CD4-positive, CD25-positive, alpha-beta regulatory T cell (primary cell): ENCODE data around the gene DOK1. TPM values are rescaled to one million over a fixed set of nuclear protein-coding genes. Genes with fewer than 3 reads are reported as not detected.
"Not testable (repeated sequence)": the region's sequence is repeated elsewhere in the genome, so short reads cannot be mapped to it uniquely, and the experiment has no call there.

Source experiments
- ATAC-seq, 2 donors: fragments of 150-1000 bp; cut with Tn5 transposase; one replicate each; pipeline ENCODE4 v1.10.0; 2021; ENCODE audit warnings: low read depth in 2 of 2, moderate number of reproducible peaks in 2 of 2, moderate library complexity in 1 of 2
- DNase-seq, 3 donors: peaks; one replicate each; pipeline versions ENCODE4 v3.0.0 to v3.0.0-alpha.2; 2012 to 2022; ENCODE audit warnings: mixed read lengths in 1 of 3
- H3K27ac ChIP-seq: one replicate; pipeline ENCODE4 v1.7.0; 2013; ENCODE audit warnings: mild to moderate bottlenecking, low read length; ENCODE audit not compliant: insufficient read depth, poor library complexity, severe bottlenecking
- H3K27me3 ChIP-seq: one replicate; pipeline ENCODE4 v1.7.0; 2013; ENCODE audit warnings: low read length; ENCODE audit not compliant: control insufficient read depth, insufficient read depth
- H3K36me3 ChIP-seq: one replicate; pipeline ENCODE4 v1.7.0; 2013; ENCODE audit warnings: mild to moderate bottlenecking, low read length, moderate library complexity; ENCODE audit not compliant: control insufficient read depth, insufficient read depth
- H3K4me1 ChIP-seq: 2 replicates; pipeline ENCODE4 v1.7.0; 2013; ENCODE audit warnings: mild to moderate bottlenecking, low read length; ENCODE audit not compliant: insufficient read depth, control insufficient read depth, poor library complexity, severe bottlenecking
- H3K4me3 ChIP-seq: one replicate; pipeline ENCODE4 v1.7.0; 2013; ENCODE audit warnings: low read depth, mild to moderate bottlenecking, low read length, moderate library complexity
- H3K9me3 ChIP-seq, 2 experiments: 1 replicate in 1 of 2; 2 replicates in 1 of 2; pipeline ENCODE4 v1.7.0; 2013; ENCODE audit warnings: low read length in 2 of 2, mild to moderate bottlenecking in 1 of 2, moderate library complexity in 1 of 2; ENCODE audit not compliant: control insufficient read depth in 2 of 2
- H3K27ac Mint-ChIP-seq, 3 donors: one replicate each; pipeline ENCODE4 v1.8.0; 2020 to 2022; ENCODE audit warnings: mild to moderate bottlenecking in 3 of 3, mixed read lengths in 3 of 3, moderate library complexity in 2 of 3
- H3K27me3 Mint-ChIP-seq: one replicate; pipeline ENCODE4 v1.8.0; 2022; ENCODE audit warnings: mild to moderate bottlenecking, mixed read lengths
- H3K36me3 Mint-ChIP-seq: one replicate; pipeline ENCODE4 v1.8.0; 2020; ENCODE audit warnings: mixed read lengths
- H3K4me1 Mint-ChIP-seq, 4 donors: one replicate each; pipeline ENCODE4 v1.8.0; 2020 to 2022; ENCODE audit warnings: mixed read lengths in 4 of 4, mild to moderate bottlenecking in 1 of 4
- H3K4me3 Mint-ChIP-seq, 4 donors: one replicate each; pipeline ENCODE4 v1.8.0; 2020 to 2022; ENCODE audit warnings: mild to moderate bottlenecking in 4 of 4, mixed read lengths in 4 of 4, moderate library complexity in 3 of 4
- H3K9me3 Mint-ChIP-seq, 7 donors: one replicate each; pipeline ENCODE4 v1.8.0; 2020 to 2022; ENCODE audit warnings: mixed read lengths in 7 of 7, mild to moderate bottlenecking in 3 of 7, moderate library complexity in 2 of 7
- polyA plus RNA-seq, 4 donors: library from polyadenylated mRNA; unstranded; fragments of 300-500 nt; fragmentation: Illumina TruSeq; gene quantifications; one replicate each; pipeline ENCODE4 v1.2.3, GENCODE V29; 2021
- total RNA-seq: library from RNA; stranded (reverse); gene quantifications from one replicate; pipeline ENCODE4 v1.2.3, GENCODE V29; 2022

DOK1 gene
- total and polyA plus RNA-seq, 5 donors from 2014 or later, result 19.8 to 39.3 (median 32.4) TPM

DNA sequence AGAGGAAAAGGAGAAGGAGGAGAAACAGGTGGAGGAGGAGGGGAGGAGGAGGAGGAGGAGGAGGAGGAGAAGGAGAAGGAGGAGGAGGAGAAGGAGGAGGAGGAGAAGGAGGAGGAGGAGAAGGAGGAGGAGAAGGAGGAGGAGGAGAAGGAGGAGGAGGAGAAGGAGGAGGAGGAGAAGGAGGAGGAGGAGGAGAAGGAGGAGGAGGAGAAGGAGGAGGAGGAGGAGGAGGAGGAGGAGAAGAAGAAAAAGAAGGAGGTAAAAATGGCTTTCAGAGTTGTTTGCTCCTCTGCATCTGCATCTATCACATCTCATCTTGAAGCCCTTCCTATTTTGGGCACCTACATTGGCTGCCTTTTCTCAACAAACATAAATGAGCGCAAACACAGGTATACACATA, 6.5 kb downstream of the DOK1 start:
- not testable (repeated sequence) for H3K4me1 ChIP-seq, H3K27me3 ChIP-seq, H3K27me3 Mint-ChIP-seq, H3K27ac ChIP-seq, H3K36me3 ChIP-seq, H3K36me3 Mint-ChIP-seq, DNase-seq, ATAC-seq, H3K9me3 Mint-ChIP-seq, H3K4me3 ChIP-seq, H3K9me3 ChIP-seq
- Mint-ChIP-seq H3K4me1 (peaks cover 0 to 15% (median 5%) of the 10 kb centered on the region in 4 donors), H3K4me3 (peak overlapping the region in 1 of 4 donors; percentile 51), H3K27ac (peak overlapping the region in 1 of 3 donors; percentile 6)

- Histone ChIP-seq H3K4me1 (no peaks in the 10 kb centered on the region), H3K4me3 (no peak overlapping the region), H3K9me3 (no peaks in the 10 kb centered on the region), H3K27ac (no peak overlapping the region), H3K27me3 (peaks cover 2% of the 10 kb centered on the region), H3K36me3 (no peaks in the 10 kb centered on the region)
- Mint-ChIP-seq H3K27ac (peak overlapping the region in 1 of 3 donors; percentile 66), H3K36me3 (peaks cover 5% of the 10 kb centered on the region), H3K4me1 (peaks cover 0 to 9% (median 0%) of the 10 kb centered on the region in 4 donors), H3K9me3 (peaks cover 0 to 1% (median 0%) of the 10 kb centered on the region in 7 donors), H3K4me3 (peak overlapping the region in 1 of 4 donors; percentile 63), H3K27me3 (no peaks in the 10 kb centered on the region)
- DNase-seq, result no peak
- ATAC-seq, result no peak
These were observed 7.7 kb downstream of the DOK1 start for GRCh38 chr2:74562126-74562775.

DNA sequence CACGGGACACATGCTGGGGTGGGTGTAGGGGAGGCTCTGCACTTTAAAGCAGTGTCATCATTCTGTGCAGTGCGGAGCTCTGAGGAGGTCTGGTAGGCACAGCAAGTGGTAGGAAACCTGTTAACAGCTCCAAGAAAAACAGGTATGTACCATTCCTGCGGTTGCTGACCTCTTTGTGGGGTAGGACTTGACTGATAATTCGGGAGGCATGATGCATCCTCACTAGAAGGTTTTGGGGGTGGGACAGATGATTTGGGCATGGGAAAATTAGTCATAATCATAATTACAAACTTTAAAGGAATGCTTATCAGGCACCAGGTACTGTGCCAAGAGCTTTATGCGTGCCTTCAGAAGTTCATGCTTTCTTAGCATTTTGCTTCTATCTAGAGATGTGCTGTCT, 9.7 kb downstream of the DOK1 start:
- Mint-ChIP-seq H3K4me3 (no peak overlapping the region), H3K36me3 (peaks cover 5% of the 10 kb centered on the region), H3K9me3 (peaks cover 0 to 2% (median 0%) of the 10 kb centered on the region in 7 donors), H3K27ac (peak overlapping the region in 1 of 3 donors; percentile 54), H3K4me1 (peaks cover 0 to 4% (median 0%) of the 10 kb centered on the region in 4 donors), H3K27me3 (no peaks in the 10 kb centered on the region)
- no peak overlapping the region for H3K27ac ChIP-seq
- no peak for ATAC-seq
- no peak overlapping the region for H3K4me3 ChIP-seq
- H3K9me3 ChIP-seq, result no peaks in the 10 kb centered on the region
- no peak for DNase-seq
- peaks cover 2% of the 10 kb centered on the region for H3K27me3 ChIP-seq
- no peaks in the 10 kb centered on the region for H3K36me3 ChIP-seq
- no peaks in the 10 kb centered on the region for H3K4me1 ChIP-seq

- H3K27me3 Mint-ChIP-seq, result no peaks in the 10 kb centered on the region
- ATAC-seq, result no peak
- H3K27ac Mint-ChIP-seq, result no peak overlapping the region
These were observed 11.7 kb downstream of the DOK1 start for GRCh38 chr2:74566076-74566753.

DNA sequence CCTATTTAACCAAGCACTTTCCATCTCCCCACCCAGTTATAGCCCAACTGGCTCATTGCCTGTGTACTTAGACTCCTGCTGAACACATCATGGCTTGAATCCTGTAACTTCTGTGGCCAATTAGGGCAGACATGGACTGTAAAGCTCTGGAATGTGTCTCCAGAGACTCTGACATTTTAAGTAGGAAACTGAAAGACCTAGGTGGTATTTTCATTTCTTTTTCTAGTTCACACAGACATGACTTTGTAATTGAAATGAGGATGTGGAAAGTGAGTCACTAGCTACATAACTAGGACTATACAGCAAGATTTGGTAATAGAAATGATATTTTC, 12.2 kb downstream of the DOK1 start:
- no peaks in the 10 kb centered on the region for H3K4me1 ChIP-seq
- DNase-seq (no peak), ATAC-seq (no peak)
- H3K9me3 ChIP-seq, result no peaks in the 10 kb centered on the region
- H3K27me3 Mint-ChIP-seq, result no peaks in the 10 kb centered on the region
- H3K36me3 ChIP-seq, result no peaks in the 10 kb centered on the region
- H3K27ac ChIP-seq, result no peak overlapping the region
- H3K36me3 Mint-ChIP-seq, result peaks cover 3% of the 10 kb centered on the region
- no peak overlapping the region for H3K4me3 ChIP-seq
- H3K4me1 Mint-ChIP-seq, result no peaks in the 10 kb centered on the region
- peaks cover 0 to 2% (median 0%) of the 10 kb centered on the region in 7 donors for H3K9me3 Mint-ChIP-seq
- peaks cover 2% of the 10 kb centered on the region for H3K27me3 ChIP-seq
- no peak overlapping the region for H3K4me3 Mint-ChIP-seq
- no peak overlapping the region for H3K27ac Mint-ChIP-seq

More at GRCh38 chr2:74566076-74566753, 11.7 kb downstream of the DOK1 start:
- Histone ChIP-seq H3K4me3 (no peak overlapping the region), H3K27me3 (peaks cover 2% of the 10 kb centered on the region), H3K36me3 (no peaks in the 10 kb centered on the region), H3K4me1 (no peaks in the 10 kb centered on the region), H3K9me3 (no peaks in the 10 kb centered on the region), H3K27ac (no peak overlapping the region)
- peaks cover 0 to 2% (median 0%) of the 10 kb centered on the region in 7 donors for H3K9me3 Mint-ChIP-seq
- DNase-seq, result no peak
- H3K4me1 Mint-ChIP-seq, result no peaks in the 10 kb centered on the region
- H3K4me3 Mint-ChIP-seq, result no peak overlapping the region
- peaks cover 5% of the 10 kb centered on the region for H3K36me3 Mint-ChIP-seq

GRCh38 chr2:74567881-74568280, 13.4 kb downstream of the DOK1 start:
- H3K36me3 Mint-ChIP-seq, result no peaks in the 10 kb centered on the region
- ATAC-seq, result no peak
- no peaks in the 10 kb centered on the region for H3K27me3 Mint-ChIP-seq
- H3K4me1 Mint-ChIP-seq, result no peaks in the 10 kb centered on the region
- Histone ChIP-seq H3K4me1 (no peaks in the 10 kb centered on the region), H3K4me3 (no peak overlapping the region), H3K27ac (no peak overlapping the region), H3K9me3 (no peaks in the 10 kb centered on the region), H3K36me3 (no peaks in the 10 kb centered on the region), H3K27me3 (peaks cover 2% of the 10 kb centered on the region)
- H3K4me3 Mint-ChIP-seq, result no peak overlapping the region
- DNase-seq, result no peak
- H3K27ac Mint-ChIP-seq, result no peak overlapping the region
- peaks cover 0 to 2% (median 0%) of the 10 kb centered on the region in 7 donors for H3K9me3 Mint-ChIP-seq

- no peaks in the 10 kb centered on the region for H3K9me3 ChIP-seq
- no peaks in the 10 kb centered on the region for H3K36me3 Mint-ChIP-seq
- H3K36me3 ChIP-seq, result no peaks in the 10 kb centered on the region
- peaks cover 11 to 14% (median 13%) of the 10 kb centered on the region in 4 donors for H3K4me1 Mint-ChIP-seq
- peaks cover 0 to 2% (median 0%) of the 10 kb centered on the region in 7 donors for H3K9me3 Mint-ChIP-seq
- H3K4me1 ChIP-seq, result peaks cover 14% of the 10 kb centered on the region
- H3K27ac ChIP-seq, result no peak overlapping the region
- DNase-seq (no peak), ATAC-seq (no peak)
- H3K4me3 Mint-ChIP-seq, result no peak overlapping the region
- H3K27me3 ChIP-seq, result no peaks in the 10 kb centered on the region
- no peaks in the 10 kb centered on the region for H3K27me3 Mint-ChIP-seq
- H3K27ac Mint-ChIP-seq, result no peak overlapping the region
- no peak overlapping the region for H3K4me3 ChIP-seq
These were observed 15.2 kb downstream of the DOK1 start for GRCh38 chr2:74569686-74570085.

DNA sequence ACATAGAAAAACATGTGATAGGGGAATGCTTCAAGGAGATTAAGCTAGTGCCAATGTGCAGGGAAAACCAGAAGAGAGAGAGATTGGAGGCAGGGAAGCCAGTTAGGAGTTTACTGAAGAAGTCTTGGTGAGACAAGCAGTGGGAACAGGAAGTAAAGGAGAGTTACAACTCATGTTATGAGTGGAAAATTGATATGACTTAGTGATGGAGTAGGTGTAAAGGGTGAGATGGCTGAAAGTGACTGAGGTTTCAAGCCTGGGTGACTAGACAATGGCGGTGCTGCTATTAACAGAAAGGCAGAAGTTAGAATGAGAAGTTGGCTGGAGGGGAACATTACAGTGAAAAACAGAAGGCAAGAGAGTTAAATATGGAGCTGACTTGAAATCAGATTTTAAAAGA, 16.5 kb downstream of the DOK1 start:
- peaks cover 12 to 16% (median 15%) of the 10 kb centered on the region in 4 donors for H3K4me1 Mint-ChIP-seq
- no peak overlapping the region for H3K27ac Mint-ChIP-seq
- no peak overlapping the region for H3K27ac ChIP-seq
- ATAC-seq (no peak), DNase-seq (no peak)
- peaks cover 0 to 2% (median 0%) of the 10 kb centered on the region in 7 donors for H3K9me3 Mint-ChIP-seq
- H3K4me3 Mint-ChIP-seq, result no peak overlapping the region
- no peak overlapping the region for H3K4me3 ChIP-seq
- H3K36me3 Mint-ChIP-seq, result no peaks in the 10 kb centered on the region
- no peaks in the 10 kb centered on the region for H3K27me3 Mint-ChIP-seq
- no peaks in the 10 kb centered on the region for H3K9me3 ChIP-seq
- H3K27me3 ChIP-seq, result no peaks in the 10 kb centered on the region
- peaks cover 15% of the 10 kb centered on the region for H3K4me1 ChIP-seq
- no peaks in the 10 kb centered on the region for H3K36me3 ChIP-seq
